Parathyroid adenoma (tissue), 2 donors: ENCODE measurements around the gene ZNF385A.
"Not testable (repeated sequence)": the region's sequence is repeated elsewhere in the genome, so short reads cannot be mapped to it uniquely, and the experiment has no call there.

Experiments
- H2AFZ ChIP-seq: fragments of 300-600 bp; sonication (generic); one replicate; pipeline ENCODE4 v1.7.0; 2017; ENCODE audit warnings: antibody characterized with exemption, mild to moderate bottlenecking
- H3K27ac ChIP-seq: fragments of 300-600 bp; sonication (generic); one replicate; pipeline ENCODE4 v1.7.0; 2017
- H3K27me3 ChIP-seq: fragments of 300-600 bp; sonication (generic); one replicate; pipeline ENCODE4 v1.7.0; 2017; ENCODE audit warnings: low read length; ENCODE audit not compliant: control insufficient read depth, insufficient read depth
- H3K36me3 ChIP-seq: fragments of 300-600 bp; sonication (generic); one replicate; pipeline ENCODE4 v1.7.0; 2017; ENCODE audit warnings: low read length; ENCODE audit not compliant: control insufficient read depth, insufficient read depth
- H3K4me1 ChIP-seq: fragments of 300-600 bp; sonication (generic); one replicate; pipeline ENCODE4 v1.7.0; 2017; ENCODE audit warnings: control low read depth
- H3K4me2 ChIP-seq: fragments of 300-600 bp; sonication (generic); one replicate; pipeline ENCODE4 v1.7.0; 2017; ENCODE audit warnings: low read length
- H3K4me3 ChIP-seq: fragments of 300-600 bp; sonication (generic); one replicate; pipeline ENCODE4 v1.7.0; 2017; ENCODE audit warnings: low read depth, low read length
- H3K79me2 ChIP-seq: fragments of 300-600 bp; sonication (generic); one replicate; pipeline ENCODE4 v1.7.0; 2017; ENCODE audit warnings: control low read depth
- H3K9ac ChIP-seq: fragments of 300-600 bp; sonication (generic); one replicate; pipeline ENCODE4 v1.7.0; 2017; ENCODE audit warnings: mild to moderate bottlenecking
- H3K9me3 ChIP-seq: fragments of 300-600 bp; sonication (generic); one replicate; pipeline ENCODE4 v1.7.0; 2017; ENCODE audit warnings: low read length; ENCODE audit not compliant: control insufficient read depth
- TF ChIP-seq, protein P1 (sequence below): fragments of 300-600 bp; sonication (generic); IDR thresholded peaks from one replicate; pipeline ENCODE4 v1.7.0; 2017; ENCODE audit warnings: antibody characterized with exemption, mild to moderate bottlenecking
- donor health status: primary hyperparathyroidism.

Gene ZNF385A

DNA sequence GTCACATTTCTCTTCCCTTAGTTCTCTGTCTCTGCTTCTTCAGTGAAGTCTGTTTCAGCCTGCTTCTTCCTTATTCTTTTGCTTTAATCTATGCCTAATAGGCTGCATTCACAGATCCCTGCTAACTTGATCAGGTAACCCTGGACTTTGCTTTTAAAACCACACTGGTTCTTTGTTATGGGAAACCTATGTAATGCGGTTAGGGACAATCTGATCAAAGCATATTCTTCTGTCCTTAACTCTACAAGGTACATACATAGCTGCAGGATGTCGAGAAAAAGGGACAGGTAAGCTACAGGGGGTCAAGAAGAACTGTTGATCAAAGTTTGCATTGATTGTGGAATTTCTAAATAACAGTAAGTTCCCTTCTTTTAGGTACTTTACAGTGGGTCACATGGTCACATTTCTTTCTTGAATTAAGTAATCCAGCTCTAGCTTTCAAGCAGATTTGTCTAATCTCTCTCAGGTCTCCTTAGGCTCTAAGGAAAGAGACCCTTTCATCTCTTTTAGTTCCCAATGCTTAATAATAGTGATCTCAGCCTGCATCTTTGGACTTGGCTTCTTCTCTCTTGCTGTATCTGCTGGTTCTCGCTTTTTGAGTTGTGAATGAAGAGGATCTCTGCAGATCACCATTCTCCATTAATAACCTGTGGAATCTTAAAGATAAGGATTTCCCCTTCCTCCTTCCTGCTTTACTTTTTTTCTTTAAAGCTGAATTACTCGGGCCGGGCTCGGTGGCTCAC, 55.8 kb downstream of the ZNF385A start:
- Histone ChIP-seq H3K4me3 (no peak overlapping the region), H3K9ac (no peak overlapping the region), H3K4me1 (no peaks in the 10 kb centered on the region), H3K27me3 (no peaks in the 10 kb centered on the region), H3K36me3 (no peaks in the 10 kb centered on the region), H3K27ac (no peak overlapping the region), H2AFZ (no peak overlapping the region), H3K79me2 (peaks cover 64% of the 10 kb centered on the region), H3K9me3 (no peaks in the 10 kb centered on the region), H3K4me2 (no peak overlapping the region)
- TF ChIP-seq, protein P1, sequence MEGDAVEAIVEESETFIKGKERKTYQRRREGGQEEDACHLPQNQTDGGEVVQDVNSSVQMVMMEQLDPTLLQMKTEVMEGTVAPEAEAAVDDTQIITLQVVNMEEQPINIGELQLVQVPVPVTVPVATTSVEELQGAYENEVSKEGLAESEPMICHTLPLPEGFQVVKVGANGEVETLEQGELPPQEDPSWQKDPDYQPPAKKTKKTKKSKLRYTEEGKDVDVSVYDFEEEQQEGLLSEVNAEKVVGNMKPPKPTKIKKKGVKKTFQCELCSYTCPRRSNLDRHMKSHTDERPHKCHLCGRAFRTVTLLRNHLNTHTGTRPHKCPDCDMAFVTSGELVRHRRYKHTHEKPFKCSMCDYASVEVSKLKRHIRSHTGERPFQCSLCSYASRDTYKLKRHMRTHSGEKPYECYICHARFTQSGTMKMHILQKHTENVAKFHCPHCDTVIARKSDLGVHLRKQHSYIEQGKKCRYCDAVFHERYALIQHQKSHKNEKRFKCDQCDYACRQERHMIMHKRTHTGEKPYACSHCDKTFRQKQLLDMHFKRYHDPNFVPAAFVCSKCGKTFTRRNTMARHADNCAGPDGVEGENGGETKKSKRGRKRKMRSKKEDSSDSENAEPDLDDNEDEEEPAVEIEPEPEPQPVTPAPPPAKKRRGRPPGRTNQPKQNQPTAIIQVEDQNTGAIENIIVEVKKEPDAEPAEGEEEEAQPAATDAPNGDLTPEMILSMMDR: no peak

GRCh38 chr12:54325442-54326109, 59.0 kb downstream of the ZNF385A start:
- not testable (repeated sequence) for H3K4me1 ChIP-seq, H3K27me3 ChIP-seq, H3K9me3 ChIP-seq, H3K36me3 ChIP-seq
- Histone ChIP-seq H3K9ac (peak overlapping the region; percentile 81), H3K4me3 (peak overlapping the region; percentile 97), H2AFZ (peak overlapping the region; percentile 98), H3K27ac (peak overlapping the region; percentile 91), H3K79me2 (peaks cover 46% of the 10 kb centered on the region), H3K4me2 (peak overlapping the region; percentile 98)

DNA sequence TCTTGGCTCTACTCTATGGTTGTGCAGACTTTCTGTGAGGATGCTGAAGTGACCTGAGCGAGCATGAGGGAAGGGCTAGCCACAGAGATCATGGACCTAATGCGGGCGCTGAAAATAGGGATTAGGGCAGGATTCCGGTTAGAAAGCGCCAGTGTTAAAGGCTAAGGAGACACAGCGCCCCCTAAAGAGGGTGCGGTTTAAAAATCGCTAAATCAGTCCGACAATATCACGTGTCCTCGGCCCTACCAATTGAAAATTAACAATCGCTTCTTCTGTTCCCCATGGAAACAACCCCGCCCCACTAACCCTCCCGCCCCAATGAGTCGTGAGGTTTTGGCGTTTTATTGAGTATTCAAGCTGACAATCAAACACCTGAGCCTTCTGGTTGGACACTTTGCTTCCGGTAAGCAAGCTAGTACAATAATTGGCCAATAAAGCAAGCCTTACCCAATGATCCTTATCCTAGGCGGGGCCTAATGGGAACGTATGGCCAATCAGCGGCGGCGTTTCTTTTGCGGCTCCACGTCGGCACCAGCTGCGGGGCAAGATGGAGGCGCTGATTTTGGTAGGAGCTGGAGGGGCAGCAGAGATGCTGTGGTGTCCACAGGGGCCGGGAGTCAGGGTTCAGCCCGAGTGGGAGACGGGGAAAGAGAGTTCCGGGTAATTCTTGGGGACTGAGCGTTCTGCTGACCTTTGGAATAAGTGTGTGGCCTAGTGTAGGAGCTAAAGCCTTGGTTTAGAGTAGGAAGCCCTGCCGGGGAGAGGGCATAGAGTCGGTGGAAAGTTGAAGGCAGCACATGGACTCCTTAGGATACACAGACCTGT, 59.7 kb downstream of the ZNF385A start, which contains the start of gene COPZ1:
Gene COPZ1 (plus strand): TSS at position 515 of the 825 bp plus-strand sequence. CDS start 33 bp downstream, at position 548.
- Histone ChIP-seq H3K9ac (peak within 1 kb of the TSS; percentile 81), H2AFZ (peak within 1 kb of the TSS; percentile 98), H3K27ac (peak within 1 kb of the TSS; percentile 91), H3K27me3 (no peaks in the 10 kb centered on the region), H3K9me3 (no peaks in the 10 kb centered on the region), H3K79me2 (peaks cover 44% of the 10 kb centered on the region), H3K4me2 (peak within 1 kb of the TSS; percentile 98), H3K4me3 (peak within 1 kb of the TSS; percentile 97), H3K36me3 (no peaks in the 10 kb centered on the region), H3K4me1 (no peaks in the 10 kb centered on the region)
- TF ChIP-seq, protein P1: peak; percentile 81

GRCh38 chr12:54321363-54321762, 63.2 kb downstream of the ZNF385A start:
- Histone ChIP-seq H3K27me3 (no peaks in the 10 kb centered on the region), H3K9ac (no peak overlapping the region), H3K4me3 (no peak overlapping the region), H3K27ac (no peak overlapping the region), H3K9me3 (no peaks in the 10 kb centered on the region), H3K36me3 (no peaks in the 10 kb centered on the region), H3K4me2 (no peak overlapping the region), H3K79me2 (peaks cover 13% of the 10 kb centered on the region), H3K4me1 (no peaks in the 10 kb centered on the region), H2AFZ (no peak overlapping the region)
- TF ChIP-seq, protein P1: no peak
